H1 (cell line): ENCODE data around the gene OXA1L. TPM values are rescaled to one million over a fixed set of nuclear protein-coding genes. Genes with fewer than 3 reads are reported as not detected.

Experiments
- CTCF ChIA-PET: fragments of 300-600 bp; sonication (Branson Sonifier 250); formaldehyde crosslinking; loops from one replicate; lab custom pipeline; 2021; ENCODE audit not compliant: partially characterized antibody; lab: Charles Lee
- POLR2A ChIA-PET: fragments of 300-600 bp; sonication (Branson Sonifier 250); formaldehyde crosslinking; loops from one replicate; lab custom pipeline; 2021; ENCODE audit warnings: inconsistent platforms; ENCODE audit not compliant: partially characterized antibody; lab: Charles Lee
- DNase-seq, 2 experiments: peaks; one replicate each; pipeline versions ENCODE4 v3.0.0 to v3.0.0-alpha.2; 2010 to 2022; ENCODE audit warnings: low spot score in 2 of 2, low read depth in 1 of 2, mixed read lengths in 1 of 2
- FAIRE-seq: peaks from 2 replicates; lab custom pipeline; 2011; peaks lifted over from hg19 to GRCh38; lab: Jason Lieb, UNC
- H2AFZ ChIP-seq: 2 replicates; pipeline ENCODE4 v1.8.1; 2012; ENCODE audit warnings: low read length, inconsistent platforms
- H2AK5ac ChIP-seq: 2 replicates; pipeline ENCODE4 v1.6.1; 2013; ENCODE audit warnings: low read depth, low read length
- H2BK120ac ChIP-seq: replicated peaks from 2 replicates; pipeline ENCODE3; 2013; ENCODE audit warnings: low read depth, low read length, inconsistent platforms
- H2BK12ac ChIP-seq: 2 replicates; pipeline ENCODE4 v1.6.1; 2013; ENCODE audit warnings: low read depth, low read length
- H2BK15ac ChIP-seq: 2 replicates; pipeline ENCODE4 v1.6.1; 2013; ENCODE audit warnings: low read length
- H2BK20ac ChIP-seq: 2 replicates; pipeline ENCODE4 v1.6.1; 2013; ENCODE audit warnings: low read length
- H2BK5ac ChIP-seq: 2 replicates; pipeline ENCODE4 v1.6.1; 2013; ENCODE audit warnings: low read depth, low read length
- H3K14ac ChIP-seq: 2 replicates; pipeline ENCODE4 v1.6.1; 2013; ENCODE audit warnings: inconsistent platforms; ENCODE audit not compliant: insufficient read length
- H3K18ac ChIP-seq: 2 replicates; pipeline ENCODE4 v1.6.1; 2013; ENCODE audit warnings: low read length; ENCODE audit errors: extremely low read depth
- H3K23ac ChIP-seq: 2 replicates; pipeline ENCODE4 v1.6.1; 2013; ENCODE audit warnings: inconsistent platforms; ENCODE audit not compliant: insufficient read length
- H3K23me2 ChIP-seq: 2 replicates; pipeline ENCODE4 v1.6.1; 2013; ENCODE audit warnings: low read depth, low read length
- H3K27ac ChIP-seq: 2 replicates; pipeline ENCODE4 v1.6.1; 2011; ENCODE audit warnings: low read depth, low read length, inconsistent platforms
- H3K27me3 ChIP-seq, 4 experiments: replicated peaks in 1 of 4; 1 replicate in 1 of 4; 2 replicates in 3 of 4; pipeline versions ENCODE4 v1.6.1 to v1.8.1; 2011 to 2013; ENCODE audit warnings: low read length in 3 of 4, mild to moderate bottlenecking in 3 of 4, inconsistent platforms in 2 of 4, mixed read lengths in 2 of 4, moderate library complexity in 1 of 4; ENCODE audit not compliant: control insufficient read depth in 3 of 4, insufficient read depth in 3 of 4; ENCODE audit errors: extremely low read depth in 1 of 4
- H3K36me3 ChIP-seq, 4 experiments: 2 replicates each; pipeline versions ENCODE4 v1.6.1 to v1.8.1; 2011 to 2013; ENCODE audit warnings: mild to moderate bottlenecking in 4 of 4, low read length in 3 of 4, moderate library complexity in 2 of 4, control low read depth in 1 of 4, inconsistent platforms in 1 of 4; ENCODE audit not compliant: insufficient read depth in 4 of 4, control insufficient read depth in 2 of 4
- H3K4ac ChIP-seq: replicated peaks from 2 replicates; pipeline ENCODE3; 2013; ENCODE audit warnings: low read length, low read depth, mixed read lengths, inconsistent platforms; ENCODE audit not compliant: insufficient read length
- H3K4me1 ChIP-seq, 4 experiments: replicated peaks in 1 of 4; 1 replicate in 1 of 4; 2 replicates in 3 of 4; pipeline versions ENCODE4 v1.6.1 to v1.8.1; 2011 to 2013; ENCODE audit warnings: low read length in 3 of 4, inconsistent platforms in 2 of 4, mixed read lengths in 1 of 4; ENCODE audit not compliant: insufficient read depth in 4 of 4, control insufficient read depth in 3 of 4
- H3K4me2 ChIP-seq, 2 experiments: 2 replicates each; pipeline versions ENCODE4 v1.6.1 to v1.8.1; 2011 to 2013; ENCODE audit warnings: low read depth in 2 of 2, low read length in 2 of 2, control low read depth in 1 of 2, inconsistent platforms in 1 of 2, mild to moderate bottlenecking in 1 of 2; ENCODE audit not compliant: insufficient read depth in 1 of 2
- H3K4me3 ChIP-seq, 4 experiments: fragments of 200-600, 300-600 bp in 1 of 4; sonication (generic), shearing (Covaris generic), sonication (Bioruptor Twin) in 1 of 4; 2 replicates each; pipeline versions ENCODE4 v1.5.1 to v1.8.1; 2011 to 2016; ENCODE audit warnings: low read length in 4 of 4, low read depth in 3 of 4, control low read depth in 2 of 4, inconsistent platforms in 2 of 4, mild to moderate bottlenecking in 2 of 4, mixed read lengths in 1 of 4, moderate library complexity in 1 of 4; ENCODE audit not compliant: insufficient read depth in 2 of 4; ENCODE audit errors: extremely low read depth in 1 of 4
- H3K56ac ChIP-seq: replicated peaks from 2 replicates; pipeline ENCODE3; 2013; ENCODE audit warnings: low read depth, mild to moderate bottlenecking, mixed read lengths, low read length, inconsistent platforms; ENCODE audit not compliant: insufficient read length
- H3K79me1 ChIP-seq: 2 replicates; pipeline ENCODE4 v1.6.1; 2013; ENCODE audit warnings: low read depth, low read length, control low read depth
- H3K79me2 ChIP-seq, 2 experiments: 2 replicates each; pipeline versions ENCODE4 v1.6.1 to v1.8.1; 2012 to 2013; ENCODE audit warnings: low read length in 2 of 2, mild to moderate bottlenecking in 2 of 2, inconsistent platforms in 1 of 2; ENCODE audit not compliant: insufficient read depth in 2 of 2, control insufficient read depth in 1 of 2
- H3K9ac ChIP-seq, 4 experiments: replicated peaks in 1 of 4; 1 replicate in 1 of 4; 2 replicates in 3 of 4; pipeline versions ENCODE4 v1.6.1 to v1.8.1; 2011 to 2013; ENCODE audit warnings: low read depth in 3 of 4, low read length in 3 of 4, control low read depth in 2 of 4, mild to moderate bottlenecking in 2 of 4, moderate library complexity in 2 of 4, inconsistent platforms in 1 of 4; ENCODE audit errors: extremely low read depth in 1 of 4
- H3K9me3 ChIP-seq, 2 experiments: 2 replicates each; pipeline versions ENCODE4 v1.6.1 to v1.8.1; 2012 to 2013; ENCODE audit warnings: mild to moderate bottlenecking in 2 of 2, moderate library complexity in 2 of 2, control low read depth in 1 of 2, inconsistent platforms in 1 of 2, low read depth in 1 of 2, low read length in 1 of 2, mixed read lengths in 1 of 2; ENCODE audit not compliant: insufficient read depth in 2 of 2
- H4K20me1 ChIP-seq, 2 experiments: replicated peaks in 1 of 2; 2 replicates each; pipeline versions ENCODE3 to v1.8.1; 2011 to 2013; ENCODE audit warnings: inconsistent platforms in 2 of 2, low read length in 2 of 2, mild to moderate bottlenecking in 1 of 2; ENCODE audit not compliant: insufficient read depth in 2 of 2, control insufficient read depth in 1 of 2
- H4K5ac ChIP-seq: 2 replicates; pipeline ENCODE4 v1.6.1; 2013; ENCODE audit warnings: low read length, low read depth, mixed read lengths, inconsistent platforms; ENCODE audit not compliant: insufficient read length
- H4K8ac ChIP-seq: 2 replicates; pipeline ENCODE4 v1.8.0; 2013; ENCODE audit warnings: mild to moderate bottlenecking, moderate library complexity, low read length, inconsistent platforms; ENCODE audit not compliant: insufficient read depth; ENCODE audit errors: extremely low read depth
- H4K91ac ChIP-seq: replicated peaks from 2 replicates; pipeline ENCODE3; 2013; ENCODE audit warnings: low read length, mixed read lengths, inconsistent platforms; ENCODE audit not compliant: insufficient read length
- ASH2L ChIP-seq: fragments of 200-600, 300-600 bp; sonication (generic); IDR thresholded peaks from one replicate; pipeline ENCODE4 v1.7.1; 2017; ENCODE audit warnings: low read length
- CBX5 ChIP-seq: fragments of 300-800, 300-1000 bp; sonication (generic); IDR thresholded peaks from 2 replicates; pipeline ENCODE4 v1.7.1; 2016; ENCODE audit warnings: antibody characterized with exemption, low read length, low read depth
- CHD1 ChIP-seq: IDR thresholded peaks from 2 replicates; pipeline ENCODE4 v1.6.1; 2012; ENCODE audit warnings: low read depth, low read length, improper control_type of control experiment
- GABPA ChIP-seq: IDR thresholded peaks from 2 replicates; pipeline ENCODE4 v1.6.1; 2011; ENCODE audit warnings: mild to moderate bottlenecking, low read length, moderate library complexity, borderline replicate concordance; ENCODE audit not compliant: insufficient read depth
- HDAC6 ChIP-seq: IDR thresholded peaks from one replicate; pipeline ENCODE4 v1.7.1; 2012; ENCODE audit warnings: low read depth, mild to moderate bottlenecking, inconsistent platforms, low read length, moderate library complexity
- KDM1A ChIP-seq: fragments of 200-600, 300-600 bp; sonication (generic); IDR thresholded peaks from 2 replicates; pipeline ENCODE4 v1.7.1; 2016; ENCODE audit warnings: mild to moderate bottlenecking, low read length, borderline replicate concordance
- KDM5A ChIP-seq: fragments of 200-600 bp; IDR thresholded peaks from 2 replicates; pipeline ENCODE4 v1.7.1; 2012; ENCODE audit warnings: mild to moderate bottlenecking, low read length, inconsistent platforms, mixed read lengths
- NANOG ChIP-seq: IDR thresholded peaks from 2 replicates; pipeline ENCODE4 v1.6.1; 2011; ENCODE audit warnings: low read length, low read depth, mild to moderate bottlenecking, inconsistent platforms; ENCODE audit not compliant: insufficient read depth, poor library complexity, severe bottlenecking
- RAD21 ChIP-seq, 2 experiments: IDR thresholded peaks in 1 of 2; conservative IDR thresholded peaks in 1 of 2; 2 replicates each; pipeline ENCODE4 v1.6.1; 2011; ENCODE audit warnings: low read depth in 2 of 2, low read length in 2 of 2, improper control_type of control experiment in 1 of 2, inconsistent platforms in 1 of 2, mild to moderate bottlenecking in 1 of 2, moderate library complexity in 1 of 2
- RXRA ChIP-seq: IDR thresholded peaks from 2 replicates; pipeline ENCODE4 v1.6.1; 2011; ENCODE audit warnings: low read depth, mild to moderate bottlenecking, low read length, moderate library complexity; ENCODE audit not compliant: insufficient read depth
- SIRT6 ChIP-seq: IDR thresholded peaks from one replicate; pipeline ENCODE4 v1.7.1; 2012; ENCODE audit warnings: low read length, inconsistent platforms
- SP4 ChIP-seq: IDR thresholded peaks from 2 replicates; pipeline ENCODE4 v1.6.1; 2012; ENCODE audit warnings: low read length, inconsistent platforms
- WGBS, 2 experiments: shearing (Covaris generic) in 1 of 2; methylation state at CpG; one replicate each; pipeline versions ENCODE4 v1.1.6 to v1.1.7; 2013 to 2015; ENCODE audit warnings: low lambda C conversion rate in 2 of 2, mixed read lengths in 2 of 2, inconsistent platforms in 1 of 2, low coverage in 1 of 2, missing lambda C conversion rate in 1 of 2; ENCODE audit not compliant: insufficient replicate concordance in 2 of 2, insufficient coverage in 1 of 2, insufficient read length in 1 of 2; ENCODE audit errors: extremely low coverage in 1 of 2, missing lambda C conversion rate in 1 of 2; 5-methylcytosine and 5-hydroxymethylcytosine counted together
- polyA plus RNA-seq, 7 experiments: library from polyadenylated mRNA; depleted of rRNA in 3 of 7; stranded (reverse) in 5 of 7; unstranded in 2 of 7; fragments of >200 nt in 5 of 7; fragments of 200-250 nt in 2 of 7; gene quantifications; 1 replicate in 5 of 7; 2 replicates in 1 of 7; 4 replicates in 1 of 7; pipeline versions ENCODE4 v1.2.1 to v1.2.3, GENCODE V29; 2011 to 2013; ENCODE audit warnings: missing spikeins in 2 of 7, mixed read lengths in 2 of 7
- total RNA-seq: library from RNA; stranded (reverse); fragmentation: NEBNext Ultra II Directional; extraction: Animal tissue kit (Norgen Biotek cat#: 25700); gene quantifications from 2 replicates; pipeline ENCODE4 v1.2.1, GENCODE V29; 2021

The OXA1L gene
- total and polyA plus RNA-seq, 2 of the 8 experiments (the other 6 are each of a cell fraction or from before 2014, with no cell fraction given) = 125 to 199 TPM

- Histone ChIP-seq H2AFZ (peak overlapping the region; percentile 29; the same call in 1 of the 2 replicates), H3K4me2 (peak overlapping the region; percentile 89 to 90), H3K79me2 (no peaks in the 10 kb centered on the region), H4K91ac (peak overlapping the region; percentile 99), H3K18ac (peak overlapping the region; percentile 98), H3K14ac (peak overlapping the region; percentile 57), H2BK12ac (peak overlapping the region; percentile 98), H2BK20ac (peak overlapping the region; percentile 86; the same call in 1 of the 2 replicates), H3K23ac (no peak overlapping the region), H3K36me3 (no peaks in the 10 kb centered on the region), H3K9ac (peak overlapping the region; percentile 63 to 93 (median 88)), H3K4ac (peak overlapping the region; percentile 96), H4K5ac (peak overlapping the region; percentile 72), H4K8ac (peak overlapping the region; percentile 99), H3K23me2 (peaks cover 12% of the 10 kb centered on the region), H3K56ac (peak overlapping the region; percentile 89), H2BK15ac (0 out of 2 replicates have a peak overlapping the region, but pooled peaks have one; percentile 95), H3K27ac (peak overlapping the region; percentile 95), H3K27me3 (no peaks in the 10 kb centered on the region), H3K79me1 (no peaks in the 10 kb centered on the region), H3K4me3 (peak overlapping the region; percentile 57 to 94 (median 76)), H2AK5ac (0 out of 2 replicates have a peak overlapping the region, but pooled peaks have one; percentile 71), H4K20me1 (no peaks in the 10 kb centered on the region), H2BK120ac (peak overlapping the region; percentile 68), H2BK5ac (peak overlapping the region; percentile 96), H3K9me3 (no peaks in the 10 kb centered on the region), H3K4me1 (peaks cover 16 to 26% (median 20%) of the 10 kb centered on the region in 4 experiments)
- ChIA-PET CTCF (interaction anchor here (0.6 to 53.1 kb wide), 23 partner anchors 9 to 709 kb away, joined by 3 to 1562 read pairs (median 3); partner anchors contain the start of genes HAUS4, LRP10, MMP14 and REM2), POLR2A (interaction anchor here (0.7 to 7.1 kb wide), 37 partner anchors 8 to 273 kb away, joined by 3 to 136 read pairs (median 5); partner anchors contain the start of genes AJUBA, LRP10, MMP14 and MRPL52)
- 9% methylated on average over 20 of the region's 32 CpGs; no CpG with 5 or more reads in 1 of the 2 experiments for WGBS, 2 experiments
- FAIRE-seq (no peak), DNase-seq (peak in 1 of 2 experiments; percentile 79)
- TF ChIP-seq RXRA = no peak
- no peak; the same call in 1 of the 2 replicates for TF ChIP-seq SP4
- TF ChIP-seq ASH2L = peak; percentile 94
- TF ChIP-seq HDAC6 = no peak
- no peak for TF ChIP-seq RAD21 (IDR thresholded peaks at IDR 0.05 in 1 of 2, conservative IDR thresholded peaks at IDR 0.05 in 1 of 2; ENCODE audit: low read depth in 2 of 2, low read length in 2 of 2)
- no peak for TF ChIP-seq NANOG
- TF ChIP-seq CHD1 = no peak
- no peak for TF ChIP-seq SIRT6
- TF ChIP-seq KDM1A = 0 out of 2 replicates have a peak, but pooled peaks have one; percentile 22
- TF ChIP-seq GABPA = no peak
- no peak for TF ChIP-seq CBX5
- TF ChIP-seq KDM5A = no peak
Measured at GRCh38 chr14:22822016-22822570, 55.6 kb downstream of the OXA1L start.
